GM12878 (cell line): ENCODE data around the gene XPC. TPM values are rescaled to one million over a fixed set of nuclear protein-coding genes. Genes with fewer than 3 reads are reported as not detected.

Source experiments
- ATAC-seq: fragments of 200-7000 bp; cut with Tn5 transposase; 3 replicates; pipeline ENCODE4 v1.9.1; 2020; ENCODE audit warnings: mild to moderate bottlenecking, moderate library complexity
- BruUV-seq: library from RNA; stranded (reverse); fragments of 400-500 nt; replicated peaks from 2 replicates; lab custom pipeline; 2021; lab: Mats Ljungman, UMichigan
- CTCF ChIA-PET: fragments of 300-600 bp; sonication (Branson Sonifier 250); formaldehyde crosslinking; extraction: SDS; loops from one replicate; lab custom pipeline; 2021; ENCODE audit warnings: inconsistent platforms; lab: Yijun Ruan, JAX
- POLR2A ChIA-PET: fragments of 350-600 bp; formaldehyde crosslinking; extraction: SDS; loops from one replicate; lab custom pipeline; 2021; ENCODE audit warnings: inconsistent platforms; lab: Charles Lee
- RAD21 ChIA-PET: fragments of 300-600 bp; sonication (Branson Sonifier 250); formaldehyde crosslinking; loops from one replicate; lab custom pipeline; 2023; ENCODE audit warnings: antibody characterized with exemption; ENCODE audit not compliant: unreplicated experiment; lab: Charles Lee
- SMC1A ChIA-PET: fragments of 300-600 bp; sonication (Branson Sonifier 250); formaldehyde crosslinking; loops from one replicate; lab custom pipeline; 2023; ENCODE audit not compliant: unreplicated experiment, uncharacterized antibody; lab: Charles Lee
- DNase-seq: peaks from one replicate; pipeline ENCODE4 v3.0.0-alpha.2; 2011; ENCODE audit warnings: low read depth, low spot score
- FAIRE-seq: peaks from 3 replicates; lab custom pipeline; 2011; peaks lifted over from hg19 to GRCh38; lab: Jason Lieb, UNC
- H2AFZ ChIP-seq: 2 replicates; pipeline ENCODE4 v1.6.0; 2011; ENCODE audit warnings: low read depth, low read length, control low read depth; ENCODE audit not compliant: control insufficient read depth
- H3K27ac ChIP-seq: 2 replicates; pipeline ENCODE4 v1.5.1; 2011; ENCODE audit warnings: control low read depth; ENCODE audit not compliant: control insufficient read depth, insufficient read depth
- H3K27me3 ChIP-seq, 2 experiments: replicated peaks in 1 of 2; 2 replicates each; pipeline versions ENCODE4 v1.6.0 to v1.6.1; 2011; ENCODE audit warnings: low read length in 1 of 2; ENCODE audit not compliant: control insufficient read depth in 2 of 2, insufficient read depth in 2 of 2
- H3K36me3 ChIP-seq, 2 experiments: 2 replicates each; pipeline ENCODE4 v1.5.1; 2011; ENCODE audit warnings: low read length in 1 of 2; ENCODE audit not compliant: control insufficient read depth in 2 of 2, insufficient read depth in 2 of 2
- H3K4me1 ChIP-seq: 2 replicates; pipeline ENCODE4 v1.6.1; 2011; ENCODE audit warnings: mild to moderate bottlenecking, low read length, moderate library complexity, mixed read lengths; ENCODE audit not compliant: control insufficient read depth, insufficient read depth
- H3K4me2 ChIP-seq: 2 replicates; pipeline ENCODE4 v1.6.0; 2011; ENCODE audit warnings: control low read depth; ENCODE audit not compliant: control insufficient read depth, insufficient read depth
- H3K4me3 ChIP-seq: fragments of 200-600 bp; sonication (generic); 2 replicates; pipeline ENCODE4 v1.5.1; 2016
- H3K79me2 ChIP-seq: 2 replicates; pipeline ENCODE4 v1.6.0; 2011; ENCODE audit warnings: low read length; ENCODE audit not compliant: control insufficient read depth, insufficient read depth
- H3K9ac ChIP-seq: 2 replicates; pipeline ENCODE4 v1.8.0; 2011; ENCODE audit warnings: low read length, control low read depth, mixed read lengths; ENCODE audit not compliant: control insufficient read depth, insufficient read depth
- H3K9me3 ChIP-seq: replicated peaks from 3 replicates; pipeline ENCODE4 v1.5.1; 2011; ENCODE audit warnings: mild to moderate bottlenecking, low read length; ENCODE audit not compliant: control insufficient read depth, insufficient read depth
- H4K20me1 ChIP-seq: 2 replicates; pipeline ENCODE4 v1.6.0; 2011; ENCODE audit not compliant: control insufficient read depth, insufficient read depth
- ATF2 ChIP-seq: IDR thresholded peaks from 2 replicates; pipeline ENCODE4 v1.6.1; 2012; ENCODE audit warnings: low read length, inconsistent platforms
- BMI1 ChIP-seq: fragments of 450-650 bp; IDR thresholded peaks from 2 replicates; pipeline ENCODE4 v1.6.1; 2016; ENCODE audit warnings: mild to moderate bottlenecking, moderate library complexity, borderline replicate concordance
- CBX3 ChIP-seq: fragments of 200-600 bp; sonication (generic); IDR thresholded peaks from 2 replicates; pipeline ENCODE4 v1.6.1; 2016; ENCODE audit warnings: low read depth, borderline replicate concordance
- CEBPB ChIP-seq, 2 experiments: fragments of 150-350 bp in 1 of 2; IDR thresholded peaks; 2 replicates each; pipeline ENCODE4 v1.6.1; 2012 to 2014; ENCODE audit warnings: low read depth in 2 of 2, low read length in 2 of 2, borderline replicate concordance in 1 of 2, inconsistent platforms in 1 of 2
- EZH2 ChIP-seq: IDR thresholded peaks from 2 replicates; pipeline ENCODE4 v1.6.1; 2012; ENCODE audit warnings: low read depth, mild to moderate bottlenecking, control low read depth, inconsistent platforms, low read length, borderline replicate concordance; ENCODE audit not compliant: control insufficient read depth
- MAX ChIP-seq: IDR thresholded peaks from 2 replicates; pipeline ENCODE4 v1.6.1; 2012; ENCODE audit warnings: low read depth, low read length, improper control_type of control experiment
- MYB ChIP-seq: fragments of 150-350 bp; IDR thresholded peaks from 2 replicates; pipeline ENCODE4 v1.6.1; 2014; ENCODE audit warnings: mild to moderate bottlenecking, low read depth, low read length, borderline replicate concordance
- NBN ChIP-seq: fragments of 450-650 bp; IDR thresholded peaks from 2 replicates; pipeline ENCODE4 v1.6.1; 2016
- NR2F1 ChIP-seq: fragments of 450-650 bp; conservative IDR thresholded peaks from 2 replicates; pipeline ENCODE4 v1.6.1; 2017; ENCODE audit warnings: mild to moderate bottlenecking
- PKNOX1 ChIP-seq: fragments of 450-650 bp; IDR thresholded peaks from 2 replicates; pipeline ENCODE4 v1.6.1; 2016; ENCODE audit warnings: mild to moderate bottlenecking
- RB1 ChIP-seq: fragments of 450-650 bp; formaldehyde crosslinking; IDR thresholded peaks from 2 replicates; pipeline ENCODE4 v1.6.1; 2017; ENCODE audit warnings: mild to moderate bottlenecking, borderline replicate concordance
- TBL1XR1 ChIP-seq: IDR thresholded peaks from 2 replicates; pipeline ENCODE4 v1.6.1; 2012; ENCODE audit warnings: low read depth, low read length, improper control_type of control experiment
- YBX1 ChIP-seq: fragments of 450-650 bp; IDR thresholded peaks from 2 replicates; pipeline ENCODE4 v1.6.1; 2016; ENCODE audit warnings: antibody characterized with exemption
- ZBTB4 ChIP-seq: fragments of 450-650 bp; formaldehyde crosslinking; IDR thresholded peaks from 2 replicates; pipeline ENCODE4 v1.4.0; 2022; ENCODE audit warnings: mild to moderate bottlenecking, moderate library complexity
- WGBS: methylation state at CpG from one replicate; pipeline ENCODE4 v1.1.6; 2016; ENCODE audit warnings: low lambda C conversion rate; ENCODE audit not compliant: insufficient replicate concordance, insufficient coverage; ENCODE audit errors: missing lambda C conversion rate; 5-methylcytosine and 5-hydroxymethylcytosine counted together
- in situ Hi-C: fragments of 300-500 bp; cut with MboI; formaldehyde crosslinking; loops from 9 replicates; pipeline ENCODE4 v1.14.3; 2018; ENCODE audit warnings: mixed read lengths
- intact Hi-C: fragments of 100-400 bp; cut with micrococcal nuclease; formaldehyde crosslinking; loops from one replicate; pipeline ENCODE4 v1.14.2; 2022; ENCODE audit not compliant: unreplicated experiment
- polyA plus RNA-seq, 11 experiments: library from polyadenylated mRNA; depleted of rRNA in 4 of 11; unstranded in 6 of 11; stranded (reverse) in 5 of 11; fragments of >200 nt; fragmentation: Nextera tagmentation in 4 of 11; fragmentation: Illumina TruSeq in 1 of 11; extraction: Ambion mirVana in 4 of 11; extraction: Trizol in 1 of 11; gene quantifications; 1 replicate in 1 of 11; 2 replicates in 10 of 11; pipeline versions ENCODE4 v1.2.1 to v1.2.3, GENCODE V29; 2011 to 2016; ENCODE audit warnings: inconsistent platforms in 2 of 11, missing spikeins in 2 of 11, low read depth in 1 of 11
- total RNA-seq, 4 experiments: library from RNA; depleted of rRNA in 3 of 4; stranded (reverse); fragments of >200 nt in 3 of 4; fragmentation: Illumina TruSeq in 1 of 4; extraction: Trizol in 1 of 4; gene quantifications; 2 replicates each; pipeline versions ENCODE4 v1.2.1 to v1.2.3, GENCODE V29; 2013 to 2021

The XPC gene
- total and polyA plus RNA-seq, 10 of the 15 experiments (the other 5 are each of a cell fraction or from before 2014, with no cell fraction given): 4.0 to 48.3 (median 29.8) TPM

- POLR2A ChIA-PET: no interaction called here
- RAD21 ChIA-PET: no interaction called here
- no peak for ATAC-seq
- Histone ChIP-seq H3K4me3 (no peak overlapping the region), H3K9me3 (no peaks in the 10 kb centered on the region), H3K27ac (no peak overlapping the region), H3K27me3 (no peaks in the 10 kb centered on the region), H4K20me1 (no peaks in the 10 kb centered on the region; the same call in 1 of the 2 replicates), H2AFZ (no peak overlapping the region), H3K36me3 (peaks cover 13 to 16% of the 10 kb centered on the region in 2 experiments; a peak in 3 of 4 replicates), H3K9ac (no peak overlapping the region)
- WGBS: 98% methylated on average over 10 of the region's 10 CpGs
- no peak for FAIRE-seq
- intact Hi-C loops: no loop called here
- in situ Hi-C loops: loop anchor here (5.0 kb wide), 1 partner anchor 220 kb away; no protein-coding TSS in a partner anchor
- SMC1A ChIA-PET: no interaction called here
- TF ChIP-seq ATF2: no peak
- TF ChIP-seq CBX3: no peak
- TF ChIP-seq BMI1: no peak
- no peak for TF ChIP-seq CEBPB (IDR thresholded peaks at IDR 0.05; ENCODE audit: borderline replicate concordance in 1 of 2, low read depth in 2 of 2, low read length in 2 of 2)
- TF ChIP-seq MAX: no peak
- no peak for TF ChIP-seq ZBTB4 (CRISPR knock-in tag)
- TF ChIP-seq PKNOX1: no peak
- no peak for TF ChIP-seq NR2F1
- TF ChIP-seq TBL1XR1: no peak
- TF ChIP-seq NBN: no peak
- no peak for TF ChIP-seq YBX1
- no peak for TF ChIP-seq MYB
- TF ChIP-seq RB1: no peak
- no peak for TF ChIP-seq EZH2
- TF ChIP-seq, all 136 proteins: peak for 0
- H3K4me2 ChIP-seq: no peak overlapping the region
- BruUV-seq: no TSS peak
- CTCF ChIA-PET: interaction anchor here (1.1 kb wide), 1 partner anchor 221 kb away, joined by 3 read pairs; no protein-coding TSS in a partner anchor
- H3K4me1 ChIP-seq: no peaks in the 10 kb centered on the region
- DNase-seq: no peak
- peaks cover 7% of the 10 kb centered on the region for H3K79me2 ChIP-seq
Measured at GRCh38 chr3:14117468-14118399, 60.7 kb downstream of the XPC start.
